Measurements from ENCODE around the gene GPHN. TPM values are rescaled to one million over a fixed set of nuclear protein-coding genes. Genes with fewer than 3 reads are reported as not detected.
"Not testable (repeated sequence)": the region's sequence is repeated elsewhere in the genome, so short reads cannot be mapped to it uniquely, and the experiment has no call there.

The GPHN gene
- total and polyA plus RNA-seq, 2 of the 4 experiments (the other 2 are of a cell fraction): 8.0 to 8.1 TPM

DNA sequence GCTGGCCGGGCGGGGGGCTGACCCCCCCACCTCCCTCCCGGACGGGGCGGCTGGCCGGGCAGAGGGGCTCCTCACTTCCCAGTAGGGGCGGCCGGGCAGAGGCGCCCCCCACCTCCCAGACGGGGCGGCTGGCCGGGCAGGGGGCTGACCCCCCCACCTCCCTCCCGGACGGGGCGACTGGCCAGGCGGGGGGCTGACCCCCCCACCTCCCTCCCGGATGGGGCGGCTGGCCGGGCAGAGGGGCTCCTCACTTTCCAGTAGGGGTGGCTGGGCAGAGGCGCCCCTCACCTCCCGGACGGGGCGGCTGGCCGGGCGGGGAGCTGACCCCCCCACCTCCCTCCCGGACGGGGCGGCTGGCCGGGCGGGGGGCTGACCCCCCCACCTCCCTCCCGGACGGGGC, 37.2 kb downstream of the GPHN start:
- H2BK5ac ChIP-seq (ENCODE audit: low read depth, low read length, poor library complexity, severe bottlenecking); H2AFZ ChIP-seq (replicated peaks; ENCODE audit: low read length, poor library complexity); H3K56ac ChIP-seq (ENCODE audit: extremely low read depth, insufficient read depth, low read length); H3K79me1 ChIP-seq (ENCODE audit: low read depth in 1 of 2, low read length in 2 of 2); H4K20me1 ChIP-seq (ENCODE audit: insufficient read depth, low read length); H2BK20ac ChIP-seq (ENCODE audit: low read depth, low read length); H2AK9ac ChIP-seq (replicated peaks; ENCODE audit: low read depth, low read length, poor library complexity); H3K23ac ChIP-seq (ENCODE audit: low read depth, low read length); H4K5ac ChIP-seq (ENCODE audit: low read depth, low read length); H3K4me1 ChIP-seq (ENCODE audit: control insufficient read depth, insufficient read depth, low read length); H3K9me1 ChIP-seq (ENCODE audit: insufficient read depth, low read length); H2BK15ac ChIP-seq (ENCODE audit: low read depth, low read length); H3K9me3 ChIP-seq (ENCODE audit: control insufficient read depth, insufficient read depth, low read length); H2AK5ac ChIP-seq (ENCODE audit: low read depth, low read length); H4K8ac ChIP-seq (ENCODE audit: low read depth in 2 of 2, low read length in 2 of 2); H2BK120ac ChIP-seq (ENCODE audit: low read depth, low read length); H3K9ac ChIP-seq (ENCODE audit: low read depth, low read length); dilution Hi-C loops (cut with HindIII; ENCODE audit: low sequenced_read_pairs, unreplicated experiment); H3K4ac ChIP-seq (ENCODE audit: low read depth, low read length); BruUV-seq (replicated peaks); H3K4me3 ChIP-seq (ENCODE audit: insufficient read depth, low read depth, low read length); ATAC-seq (ENCODE audit: low read depth); in situ Hi-C loops (cut with MboI; ENCODE audit: low sequenced_read_pairs); H3K27ac ChIP-seq (ENCODE audit: insufficient read depth, low read length); H3K18ac ChIP-seq (ENCODE audit: low read depth, low read length); H3K27me3 ChIP-seq (ENCODE audit: control insufficient read depth, insufficient read depth, low read length); H3K4me2 ChIP-seq (ENCODE audit: low read depth, low read length); POLR2A ChIA-PET (ENCODE audit: unreplicated experiment); H3K14ac ChIP-seq (replicated peaks; ENCODE audit: low read depth, low read length); H3K36me3 ChIP-seq (ENCODE audit: control insufficient read depth, insufficient read depth, low read length); DNase-seq; H4K91ac ChIP-seq (ENCODE audit: insufficient read depth, low read depth, low read length); CTCF ChIA-PET; intact Hi-C loops (cut with micrococcal nuclease): not testable (repeated sequence)
- no CpG with 5 or more reads among the region's 32 CpGs for WGBS, 2 experiments (ENCODE audit: extremely low coverage in 2 of 2, insufficient read length in 1 of 2)

DNA sequence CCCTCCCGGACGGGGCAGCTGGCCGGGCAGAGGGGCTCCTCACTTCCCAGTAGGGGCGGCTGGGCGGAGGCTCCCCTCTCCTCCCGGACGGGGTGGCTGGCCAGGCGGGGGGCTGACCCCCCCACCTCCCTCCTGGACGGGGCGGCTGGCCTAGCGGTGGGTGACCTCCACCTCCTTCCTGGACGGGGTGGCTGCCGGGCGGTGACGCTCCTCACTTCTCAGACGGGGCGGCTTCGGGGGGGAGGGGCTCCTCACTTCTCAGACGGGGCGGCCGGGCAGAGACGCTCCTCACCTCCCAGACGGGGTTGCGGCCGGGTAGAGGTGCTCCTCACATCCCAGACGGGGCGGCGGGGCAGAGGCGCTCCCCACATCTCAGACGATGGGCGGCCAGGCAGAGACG, 37.8 kb downstream of the GPHN start:
- H3K23ac ChIP-seq (ENCODE audit: low read depth, low read length); H3K56ac ChIP-seq (ENCODE audit: extremely low read depth, insufficient read depth, low read length); H3K36me3 ChIP-seq (ENCODE audit: control insufficient read depth, insufficient read depth, low read length); H3K4me2 ChIP-seq (ENCODE audit: low read depth, low read length); H3K9ac ChIP-seq (ENCODE audit: low read depth, low read length); H2AK5ac ChIP-seq (ENCODE audit: low read depth, low read length); H4K5ac ChIP-seq (ENCODE audit: low read depth, low read length); H3K27me3 ChIP-seq (ENCODE audit: control insufficient read depth, insufficient read depth, low read length); H2AK9ac ChIP-seq (replicated peaks; ENCODE audit: low read depth, low read length, poor library complexity); H2AFZ ChIP-seq (replicated peaks; ENCODE audit: low read length, poor library complexity); H2BK15ac ChIP-seq (ENCODE audit: low read depth, low read length); H4K91ac ChIP-seq (ENCODE audit: insufficient read depth, low read depth, low read length); H3K4me3 ChIP-seq (ENCODE audit: insufficient read depth, low read depth, low read length); H3K4me1 ChIP-seq (ENCODE audit: control insufficient read depth, insufficient read depth, low read length); in situ Hi-C loops (cut with MboI; ENCODE audit: low sequenced_read_pairs); H3K27ac ChIP-seq (ENCODE audit: insufficient read depth, low read length); H3K18ac ChIP-seq (ENCODE audit: low read depth, low read length); H2BK20ac ChIP-seq (ENCODE audit: low read depth, low read length); H2BK5ac ChIP-seq (ENCODE audit: low read depth, low read length, poor library complexity, severe bottlenecking); POLR2A ChIA-PET (ENCODE audit: unreplicated experiment); ATAC-seq (ENCODE audit: low read depth); H4K20me1 ChIP-seq (ENCODE audit: insufficient read depth, low read length); H3K79me1 ChIP-seq (ENCODE audit: low read depth in 1 of 2, low read length in 2 of 2); H2BK120ac ChIP-seq (ENCODE audit: low read depth, low read length); BruUV-seq (replicated peaks); H3K14ac ChIP-seq (replicated peaks; ENCODE audit: low read depth, low read length); CTCF ChIA-PET; H3K9me1 ChIP-seq (ENCODE audit: insufficient read depth, low read length); H4K8ac ChIP-seq (ENCODE audit: low read depth in 2 of 2, low read length in 2 of 2); H3K4ac ChIP-seq (ENCODE audit: low read depth, low read length); DNase-seq; H3K9me3 ChIP-seq (ENCODE audit: control insufficient read depth, insufficient read depth, low read length); intact Hi-C loops (cut with micrococcal nuclease); dilution Hi-C loops (cut with HindIII; ENCODE audit: low sequenced_read_pairs, unreplicated experiment): not testable (repeated sequence)
- WGBS, 2 experiments (ENCODE audit: extremely low coverage in 2 of 2, insufficient read length in 1 of 2): no CpG with 5 or more reads among the region's 32 CpGs
